GM12878 (cell line): ENCODE measurements around the gene EDNRB.

Experiments used
- BHLHE40 ChIP-seq, 2 experiments: fragments of 450-650 bp in 1 of 2; IDR thresholded peaks; 2 replicates each; pipeline ENCODE4 v1.6.1; 2011 to 2017; ENCODE audit warnings: low read depth in 2 of 2, borderline replicate concordance in 1 of 2, improper control_type of control experiment in 1 of 2, low read length in 1 of 2, mild to moderate bottlenecking in 1 of 2
- CEBPB ChIP-seq, 2 experiments: fragments of 150-350 bp in 1 of 2; IDR thresholded peaks; 2 replicates each; pipeline ENCODE4 v1.6.1; 2012 to 2014; ENCODE audit warnings: low read depth in 2 of 2, low read length in 2 of 2, borderline replicate concordance in 1 of 2, inconsistent platforms in 1 of 2
- CREB1 ChIP-seq: IDR thresholded peaks from 2 replicates; pipeline ENCODE4 v1.6.1; 2012; ENCODE audit warnings: low read depth, mild to moderate bottlenecking, inconsistent platforms
- GATAD2B ChIP-seq: fragments of 450-650 bp; conservative IDR thresholded peaks from 2 replicates; pipeline ENCODE4 v1.6.1; 2017; ENCODE audit warnings: low read depth, mild to moderate bottlenecking, moderate library complexity
- HDAC2 ChIP-seq: fragments of 200-600 bp; sonication (generic); IDR thresholded peaks from 2 replicates; pipeline ENCODE4 v1.6.1; 2017
- NR2F1 ChIP-seq: fragments of 450-650 bp; conservative IDR thresholded peaks from 2 replicates; pipeline ENCODE4 v1.6.1; 2017; ENCODE audit warnings: mild to moderate bottlenecking
- POLR2A ChIP-seq: IDR thresholded peaks from 2 replicates; pipeline ENCODE4 v1.6.1; 2011; ENCODE audit warnings: low read depth, mild to moderate bottlenecking, low read length
- SUZ12 ChIP-seq: fragments of 200-600 bp; sonication (generic); IDR thresholded peaks from one replicate; pipeline ENCODE4 v1.6.1; 2018; ENCODE audit warnings: antibody characterized with exemption, mild to moderate bottlenecking; ENCODE audit not compliant: unreplicated experiment
- YY1 ChIP-seq: IDR thresholded peaks from 2 replicates; pipeline ENCODE4 v1.6.1; 2011; ENCODE audit warnings: low read depth, mild to moderate bottlenecking, low read length
- TF ChIP-seq, protein P1 (sequence below): IDR thresholded peaks from 2 replicates; pipeline ENCODE4 v1.6.1; 2012; ENCODE audit warnings: low read depth, low read length, improper control_type of control experiment
- TF ChIP-seq, protein P2 (sequence below), 3 experiments: IDR thresholded peaks in 2 of 3; conservative IDR thresholded peaks in 1 of 3; 2 replicates each; pipeline ENCODE4 v1.5.1; 2011; ENCODE audit warnings: low read depth in 3 of 3, low read length in 3 of 3, mild to moderate bottlenecking in 3 of 3, control low read depth in 2 of 3, moderate library complexity in 2 of 3, inconsistent platforms in 1 of 3, mixed read lengths in 1 of 3; ENCODE audit not compliant: control insufficient read depth in 2 of 3, insufficient read depth in 1 of 3; ENCODE audit errors: extremely low read depth in 1 of 3
- TF ChIP-seq, protein P3 (sequence below): IDR thresholded peaks from 2 replicates; pipeline ENCODE4 v1.6.1; 2011; ENCODE audit warnings: low read depth, low read length, improper control_type of control experiment, borderline replicate concordance
- TF ChIP-seq, protein P4 (sequence below): IDR thresholded peaks from 2 replicates; pipeline ENCODE4 v1.6.1; 2012; ENCODE audit warnings: low read length, inconsistent platforms
- TF ChIP-seq, protein P5 (sequence below): IDR thresholded peaks from 2 replicates; pipeline ENCODE4 v1.6.1; 2011; ENCODE audit warnings: borderline replicate concordance, low read depth, mild to moderate bottlenecking, moderate library complexity, mixed read lengths, low read length; ENCODE audit not compliant: insufficient read depth; ENCODE audit errors: extremely low read length

DNA sequence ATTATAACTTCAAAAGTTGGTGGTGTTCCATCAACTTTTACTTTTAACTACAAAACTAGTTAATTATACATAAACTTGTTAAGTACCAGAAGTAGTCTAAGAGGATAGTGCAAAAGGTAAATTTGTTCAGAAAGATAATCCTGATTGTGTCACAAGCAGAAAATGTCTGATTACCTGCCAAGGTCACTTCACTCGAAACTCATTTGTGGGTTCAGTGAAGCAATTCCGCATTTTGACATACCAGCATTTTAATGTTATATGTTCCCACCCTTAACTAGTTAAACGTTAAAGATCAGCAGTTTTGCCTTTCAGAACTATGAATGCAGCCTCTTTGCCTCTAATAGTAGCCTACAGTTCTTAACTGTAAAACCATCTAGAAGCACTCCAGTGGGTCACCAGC, 5.6 kb downstream of the EDNRB start:
- TF ChIP-seq, protein P1, sequence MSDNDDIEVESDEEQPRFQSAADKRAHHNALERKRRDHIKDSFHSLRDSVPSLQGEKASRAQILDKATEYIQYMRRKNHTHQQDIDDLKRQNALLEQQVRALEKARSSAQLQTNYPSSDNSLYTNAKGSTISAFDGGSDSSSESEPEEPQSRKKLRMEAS: no peak
- TF ChIP-seq CEBPB (IDR thresholded peaks at IDR 0.05; ENCODE audit: borderline replicate concordance in 1 of 2, low read depth in 2 of 2, low read length in 2 of 2): no peak
- TF ChIP-seq, protein P2, sequence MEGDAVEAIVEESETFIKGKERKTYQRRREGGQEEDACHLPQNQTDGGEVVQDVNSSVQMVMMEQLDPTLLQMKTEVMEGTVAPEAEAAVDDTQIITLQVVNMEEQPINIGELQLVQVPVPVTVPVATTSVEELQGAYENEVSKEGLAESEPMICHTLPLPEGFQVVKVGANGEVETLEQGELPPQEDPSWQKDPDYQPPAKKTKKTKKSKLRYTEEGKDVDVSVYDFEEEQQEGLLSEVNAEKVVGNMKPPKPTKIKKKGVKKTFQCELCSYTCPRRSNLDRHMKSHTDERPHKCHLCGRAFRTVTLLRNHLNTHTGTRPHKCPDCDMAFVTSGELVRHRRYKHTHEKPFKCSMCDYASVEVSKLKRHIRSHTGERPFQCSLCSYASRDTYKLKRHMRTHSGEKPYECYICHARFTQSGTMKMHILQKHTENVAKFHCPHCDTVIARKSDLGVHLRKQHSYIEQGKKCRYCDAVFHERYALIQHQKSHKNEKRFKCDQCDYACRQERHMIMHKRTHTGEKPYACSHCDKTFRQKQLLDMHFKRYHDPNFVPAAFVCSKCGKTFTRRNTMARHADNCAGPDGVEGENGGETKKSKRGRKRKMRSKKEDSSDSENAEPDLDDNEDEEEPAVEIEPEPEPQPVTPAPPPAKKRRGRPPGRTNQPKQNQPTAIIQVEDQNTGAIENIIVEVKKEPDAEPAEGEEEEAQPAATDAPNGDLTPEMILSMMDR (IDR thresholded peaks at IDR 0.05 in 2 of 3, conservative IDR thresholded peaks at IDR 0.05 in 1 of 3; ENCODE audit: control insufficient read depth in 2 of 3, extremely low read depth in 1 of 3, insufficient read depth in 1 of 3, low read depth in 3 of 3, low read length in 3 of 3): no peak
- TF ChIP-seq YY1: no peak
- TF ChIP-seq CREB1: no peak
- TF ChIP-seq, protein P3, sequence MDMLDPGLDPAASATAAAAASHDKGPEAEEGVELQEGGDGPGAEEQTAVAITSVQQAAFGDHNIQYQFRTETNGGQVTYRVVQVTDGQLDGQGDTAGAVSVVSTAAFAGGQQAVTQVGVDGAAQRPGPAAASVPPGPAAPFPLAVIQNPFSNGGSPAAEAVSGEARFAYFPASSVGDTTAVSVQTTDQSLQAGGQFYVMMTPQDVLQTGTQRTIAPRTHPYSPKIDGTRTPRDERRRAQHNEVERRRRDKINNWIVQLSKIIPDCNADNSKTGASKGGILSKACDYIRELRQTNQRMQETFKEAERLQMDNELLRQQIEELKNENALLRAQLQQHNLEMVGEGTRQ: no peak
- TF ChIP-seq, protein P4, sequence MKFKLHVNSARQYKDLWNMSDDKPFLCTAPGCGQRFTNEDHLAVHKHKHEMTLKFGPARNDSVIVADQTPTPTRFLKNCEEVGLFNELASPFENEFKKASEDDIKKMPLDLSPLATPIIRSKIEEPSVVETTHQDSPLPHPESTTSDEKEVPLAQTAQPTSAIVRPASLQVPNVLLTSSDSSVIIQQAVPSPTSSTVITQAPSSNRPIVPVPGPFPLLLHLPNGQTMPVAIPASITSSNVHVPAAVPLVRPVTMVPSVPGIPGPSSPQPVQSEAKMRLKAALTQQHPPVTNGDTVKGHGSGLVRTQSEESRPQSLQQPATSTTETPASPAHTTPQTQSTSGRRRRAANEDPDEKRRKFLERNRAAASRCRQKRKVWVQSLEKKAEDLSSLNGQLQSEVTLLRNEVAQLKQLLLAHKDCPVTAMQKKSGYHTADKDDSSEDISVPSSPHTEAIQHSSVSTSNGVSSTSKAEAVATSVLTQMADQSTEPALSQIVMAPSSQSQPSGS: no peak
- no peak for TF ChIP-seq NR2F1
- TF ChIP-seq, protein P5, sequence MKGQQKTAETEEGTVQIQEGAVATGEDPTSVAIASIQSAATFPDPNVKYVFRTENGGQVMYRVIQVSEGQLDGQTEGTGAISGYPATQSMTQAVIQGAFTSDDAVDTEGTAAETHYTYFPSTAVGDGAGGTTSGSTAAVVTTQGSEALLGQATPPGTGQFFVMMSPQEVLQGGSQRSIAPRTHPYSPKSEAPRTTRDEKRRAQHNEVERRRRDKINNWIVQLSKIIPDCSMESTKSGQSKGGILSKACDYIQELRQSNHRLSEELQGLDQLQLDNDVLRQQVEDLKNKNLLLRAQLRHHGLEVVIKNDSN: no peak
- TF ChIP-seq GATAD2B: no peak
- TF ChIP-seq SUZ12: no peak
- TF ChIP-seq BHLHE40 (IDR thresholded peaks at IDR 0.05; ENCODE audit: borderline replicate concordance in 1 of 2, low read depth in 2 of 2, low read length in 1 of 2): no peak
- TF ChIP-seq HDAC2: no peak
- no peak for TF ChIP-seq POLR2A
